NCI-H69 (cell line): ENCODE results near the gene ZNF586.
"Not testable (repeated sequence)": the region's sequence is repeated elsewhere in the genome, so short reads cannot be mapped to it uniquely, and the experiment has no call there.

Source experiments
- DNase-seq: peaks from one replicate; lab custom pipeline; 2025; lab: John Stamatoyannopoulos, UW

Gene ZNF586

GRCh38 chr19:57796580-57796979 lies 27.1 kb downstream of the ZNF586 start:
- DNase-seq = not testable (repeated sequence)

- no peak for DNase-seq
Observed at GRCh38 chr19:57800696-57801095, 31.2 kb downstream of the ZNF586 start.

- no peak for DNase-seq
Observed at GRCh38 chr19:57802269-57802668, 32.8 kb downstream of the ZNF586 start.

- no peak for DNase-seq
Observed at GRCh38 chr19:57803265-57803593, 33.8 kb downstream of the ZNF586 start.

- peak; percentile 23 for DNase-seq
Observed at GRCh38 chr19:57803594-57804325, 34.3 kb downstream of the ZNF586 start.

GRCh38 chr19:57807541-57807940 lies 38.1 kb downstream of the ZNF586 start:
- DNase-seq = no peak

GRCh38 chr19:57810410-57811295 lies 41.2 kb downstream of the ZNF586 start:
- not testable (repeated sequence) for DNase-seq

- DNase-seq = no peak
Observed at GRCh38 chr19:57812226-57812625, 42.8 kb downstream of the ZNF586 start.

- DNase-seq = not testable (repeated sequence)
Observed at GRCh38 chr19:57812975-57813820, 43.7 kb downstream of the ZNF586 start.

GRCh38 chr19:57813919-57814504 lies 44.5 kb downstream of the ZNF586 start:
- DNase-seq = no peak

GRCh38 chr19:57814505-57815246 lies 45.2 kb downstream of the ZNF586 start, which contains the start of gene ZNF552:
TSS of gene ZNF552 (minus strand) at chr19:57814913. CDS start at chr19:57814743, 170 bp downstream.
- DNase-seq = peak; percentile 98

- no peak for DNase-seq
Observed at GRCh38 chr19:57815247-57816075, 46.0 kb downstream of the ZNF586 start.

GRCh38 chr19:57816652-57817051 lies 47.2 kb downstream of the ZNF586 start:
- DNase-seq = no peak

- no peak for DNase-seq
Observed at GRCh38 chr19:57817976-57818375, 48.5 kb downstream of the ZNF586 start.

GRCh38 chr19:57818378-57818777 lies 48.9 kb downstream of the ZNF586 start:
- DNase-seq = no peak

GRCh38 chr19:57819475-57820148 lies 50.1 kb downstream of the ZNF586 start:
- DNase-seq = peak; percentile 97

GRCh38 chr19:57820599-57820998 lies 51.1 kb downstream of the ZNF586 start:
- DNase-seq = no peak

- not testable (repeated sequence) for DNase-seq
Observed at GRCh38 chr19:57821095-57821494, 51.6 kb downstream of the ZNF586 start.

GRCh38 chr19:57821501-57821900 lies 52.0 kb downstream of the ZNF586 start:
- DNase-seq = not testable (repeated sequence)

GRCh38 chr19:57823155-57823554 lies 53.7 kb downstream of the ZNF586 start:
- not testable (repeated sequence) for DNase-seq
